Neural cell (in vitro differentiated cells): ENCODE measurements around the gene IPO5. TPM values are rescaled to one million over a fixed set of nuclear protein-coding genes. Genes with fewer than 3 reads are reported as not detected.

ENCODE experiments used
- H2AFZ ChIP-seq: fragments of 200-600, 300-800 bp; sonication (generic), shearing (Covaris generic); 2 replicates; pipeline ENCODE4 v1.6.0; 2014; ENCODE audit warnings: low read depth, mild to moderate bottlenecking, antibody characterized with exemption, low read length, moderate library complexity
- H3F3A ChIP-seq: fragments of 200-600 bp; shearing (Covaris generic); 2 replicates; pipeline ENCODE4 v1.6.1; 2016; ENCODE audit warnings: mild to moderate bottlenecking, moderate library complexity, mixed read lengths, antibody characterized with exemption, low read length; ENCODE audit not compliant: insufficient read depth, poor library complexity, severe bottlenecking
- H3K27ac ChIP-seq: fragments of 200-600, 300-800 bp; sonication (generic), shearing (Covaris generic); 2 replicates; pipeline ENCODE4 v1.5.1; 2014; ENCODE audit warnings: mild to moderate bottlenecking, low read length, moderate library complexity
- H3K27me3 ChIP-seq: fragments of 300-800, 200-600 bp; sonication (generic), shearing (Covaris generic); 2 replicates; pipeline ENCODE4 v1.6.0; 2014; ENCODE audit warnings: mild to moderate bottlenecking, low read depth, low read length, moderate library complexity; ENCODE audit not compliant: insufficient read depth
- H3K36me3 ChIP-seq: fragments of 300-800, 200-600 bp; sonication (generic), shearing (Covaris generic); 2 replicates; pipeline ENCODE4 v1.5.1; 2014; ENCODE audit warnings: mild to moderate bottlenecking, antibody characterized with exemption, low read length, moderate library complexity; ENCODE audit not compliant: insufficient read depth
- H3K4me2 ChIP-seq: fragments of 300-800, 200-600 bp; sonication (generic), shearing (Covaris generic); 2 replicates; pipeline ENCODE4 v1.6.0; 2014; ENCODE audit warnings: mild to moderate bottlenecking, low read length
- H3K4me3 ChIP-seq: fragments of 300-800, 200-600 bp; sonication (generic), shearing (Covaris generic); 2 replicates; pipeline ENCODE4 v1.5.1; 2014; ENCODE audit warnings: mild to moderate bottlenecking, low read length, moderate library complexity
- H3K79me2 ChIP-seq: fragments of 200-600 bp; shearing (Covaris generic); replicated peaks from 2 replicates; pipeline ENCODE4 v1.6.0; 2014; ENCODE audit warnings: mild to moderate bottlenecking, low read length, moderate library complexity; ENCODE audit not compliant: insufficient read depth
- H3K9ac ChIP-seq: fragments of 300-800, 200-600 bp; sonication (generic), shearing (Covaris generic); 2 replicates; pipeline ENCODE4 v1.6.1; 2016; ENCODE audit warnings: mild to moderate bottlenecking, low read length, mixed read lengths
- H3K9me2 ChIP-seq: fragments of 200-600 bp; shearing (Covaris generic); 2 replicates; pipeline ENCODE4 v1.6.1; 2016; ENCODE audit warnings: mild to moderate bottlenecking, low read length, mixed read lengths; ENCODE audit not compliant: insufficient read depth
- H3K9me3 ChIP-seq: fragments of 200-600, 300-800 bp; sonication (generic), shearing (Covaris generic); 2 replicates; pipeline ENCODE4 v1.6.1; 2016; ENCODE audit warnings: mild to moderate bottlenecking, mixed run types, low read length, moderate library complexity, mixed read lengths
- H4K20me1 ChIP-seq: fragments of 200-600 bp; shearing (Covaris generic); 2 replicates; pipeline ENCODE4 v1.6.1; 2016; ENCODE audit warnings: mild to moderate bottlenecking, mixed run types; ENCODE audit not compliant: insufficient read depth
- CTCF ChIP-seq: fragments of 450-650 bp; IDR thresholded peaks from 2 replicates; pipeline ENCODE4 v1.5.1; 2014; ENCODE audit warnings: antibody characterized with exemption, mild to moderate bottlenecking, moderate library complexity; ENCODE audit not compliant: poor library complexity, severe bottlenecking
- EP300 ChIP-seq: fragments of 450-650 bp; conservative IDR thresholded peaks from 2 replicates; pipeline ENCODE4 v1.6.1; 2014; ENCODE audit warnings: antibody characterized with exemption, mild to moderate bottlenecking, moderate library complexity; ENCODE audit not compliant: poor library complexity, severe bottlenecking
- EZH2 ChIP-seq: fragments of 200-600, 300-800 bp; shearing (Covaris generic), sonication (generic); IDR thresholded peaks from 2 replicates; pipeline ENCODE4 v1.6.1; 2014; ENCODE audit warnings: antibody characterized with exemption, low read length, borderline replicate concordance, mild to moderate bottlenecking; ENCODE audit not compliant: insufficient read depth, poor library complexity, severe bottlenecking
- MXI1 ChIP-seq: fragments of 450-650 bp; conservative IDR thresholded peaks from 2 replicates; pipeline ENCODE4 v1.6.1; 2014; ENCODE audit warnings: antibody characterized with exemption, mild to moderate bottlenecking; ENCODE audit not compliant: poor library complexity, severe bottlenecking
- POLR2AphosphoS5 ChIP-seq: IDR thresholded peaks from 2 replicates; pipeline ENCODE4 v1.6.1; 2012
- RAD21 ChIP-seq: fragments of 450-650 bp; conservative IDR thresholded peaks from 2 replicates; pipeline ENCODE4 v1.6.1; 2014; ENCODE audit warnings: antibody characterized with exemption, mild to moderate bottlenecking, moderate library complexity
- REST ChIP-seq: IDR thresholded peaks from 2 replicates; pipeline ENCODE4 v1.6.1; 2012; ENCODE audit warnings: borderline replicate concordance
- SMC3 ChIP-seq: fragments of 450-650 bp; conservative IDR thresholded peaks from 2 replicates; pipeline ENCODE4 v1.6.1; 2014; ENCODE audit warnings: antibody characterized with exemption, mild to moderate bottlenecking, moderate library complexity; ENCODE audit not compliant: poor library complexity
- TAF1 ChIP-seq: IDR thresholded peaks from 2 replicates; pipeline ENCODE4 v1.6.1; 2012; ENCODE audit warnings: low read depth
- polyA plus RNA-seq: library from polyadenylated mRNA; depleted of rRNA; stranded (reverse); fragments of >200 nt; gene quantifications from 2 replicates; pipeline ENCODE4 v1.2.3, GENCODE V29; 2014

The IPO5 gene
- polyA plus RNA-seq, 1 donor from 2014 or later: 83.4 TPM

- Histone ChIP-seq H2AFZ (no peak overlapping the region), H3F3A (no peaks in the 10 kb centered on the region), H3K9ac (no peak overlapping the region), H3K27ac (no peak overlapping the region), H3K27me3 (no peaks in the 10 kb centered on the region), H3K4me2 (no peak overlapping the region), H3K9me3 (no peaks in the 10 kb centered on the region), H3K79me2 (no peaks in the 10 kb centered on the region), H3K9me2 (no peaks in the 10 kb centered on the region), H4K20me1 (no peaks in the 10 kb centered on the region), H3K36me3 (no peaks in the 10 kb centered on the region), H3K4me3 (no peak overlapping the region)
- TF ChIP-seq SMC3 (no peak), EZH2 (no peak)
Observed at GRCh38 chr13:98069985-98070384, 116.5 kb downstream of the IPO5 start.

GRCh38 chr13:98071316-98071715, 117.8 kb downstream of the IPO5 start:
- Histone ChIP-seq H3K79me2 (no peaks in the 10 kb centered on the region), H2AFZ (no peak overlapping the region), H3K9ac (no peak overlapping the region), H3K4me2 (no peak overlapping the region), H3K27me3 (no peaks in the 10 kb centered on the region), H3K27ac (no peak overlapping the region), H3K4me3 (no peak overlapping the region), H3F3A (no peaks in the 10 kb centered on the region), H4K20me1 (no peaks in the 10 kb centered on the region), H3K9me3 (no peaks in the 10 kb centered on the region), H3K36me3 (no peaks in the 10 kb centered on the region), H3K9me2 (no peaks in the 10 kb centered on the region)
- TF ChIP-seq EP300 (no peak), REST (no peak), RAD21 (no peak), EZH2 (no peak), CTCF (no peak), MXI1 (no peak), POLR2AphosphoS5 (no peak), TAF1 (no peak), SMC3 (no peak)

GRCh38 chr13:98072476-98072875, 119.0 kb downstream of the IPO5 start:
- H2AFZ ChIP-seq: no peak overlapping the region
- H3K9me2 ChIP-seq: no peaks in the 10 kb centered on the region
- TF ChIP-seq EP300 (no peak), CTCF (no peak), EZH2 (no peak), RAD21 (no peak), MXI1 (no peak)
- no peaks in the 10 kb centered on the region for H3K27me3 ChIP-seq
- no peaks in the 10 kb centered on the region for H3K9me3 ChIP-seq
- H3K4me3 ChIP-seq: no peak overlapping the region
- no peaks in the 10 kb centered on the region for H3F3A ChIP-seq
- no peaks in the 10 kb centered on the region for H4K20me1 ChIP-seq
- H3K79me2 ChIP-seq: no peaks in the 10 kb centered on the region
- no peak overlapping the region for H3K27ac ChIP-seq
- H3K9ac ChIP-seq: no peak overlapping the region
- no peak overlapping the region for H3K4me2 ChIP-seq
- no peaks in the 10 kb centered on the region for H3K36me3 ChIP-seq
